VCaP (cell line): Measurements from ENCODE around the gene KLK13.

ENCODE experiments used
- H3K27ac ChIP-seq: fragments of 450-650 bp; 2 replicates; pipeline ENCODE4 v1.5.1; 2017
- CTCF ChIP-seq: fragments of 450-650 bp; conservative IDR thresholded peaks from 2 replicates; pipeline ENCODE4 v1.5.1; 2017; ENCODE audit warnings: mild to moderate bottlenecking, moderate library complexity

KLK13 gene

GRCh38 chr19:51064534-51065220, at the start of gene KLK13:
Gene KLK13, minus strand, starts transcription at chr19:51065092. Its CDS starts 25 bp downstream, at chr19:51065067.
- TF ChIP-seq CTCF, result no peak
- peak within 1 kb of the TSS; percentile 56; the same call in 1 of the 2 replicates for H3K27ac ChIP-seq

- H3K27ac ChIP-seq, result no peak overlapping the region
- TF ChIP-seq CTCF, result no peak
Observed at GRCh38 chr19:51114087-51114729, 49.3 kb upstream of the KLK13 start.

GRCh38 chr19:51111606-51112005, 46.7 kb upstream of the KLK13 start:
- H3K27ac ChIP-seq, result no peak overlapping the region
- peak; percentile 63 for TF ChIP-seq CTCF

- H3K27ac ChIP-seq, result no peak overlapping the region
- TF ChIP-seq CTCF, result no peak
Observed at GRCh38 chr19:51110666-51110971, 45.7 kb upstream of the KLK13 start.

- H3K27ac ChIP-seq, result peak overlapping the region; percentile 79; the same call in 1 of the 2 replicates
- TF ChIP-seq CTCF, result no peak
Observed at GRCh38 chr19:51108805-51109146, 43.9 kb upstream of the KLK13 start.

GRCh38 chr19:51108066-51108804, 43.3 kb upstream of the KLK13 start, which contains the start of gene CTU1:
Gene CTU1, minus strand, starts transcription at chr19:51108409. Its CDS starts 3,840 bp downstream, at chr19:51104569.
- H3K27ac ChIP-seq, result peak within 1 kb of the TSS; percentile 79

More at GRCh38 chr19:51108066-51108804, 43.3 kb upstream of the KLK13 start, which contains the start of gene CTU1:
- TF ChIP-seq CTCF, result no peak
